Mesenchymal stem cell (in vitro differentiated cells and primary cell): ENCODE measurements around the gene IPO8.

Source experiments
- DNase-seq: peaks from one replicate; pipeline ENCODE4 v3.0.0-alpha.2; 2013
- H2AFZ ChIP-seq: one replicate; pipeline ENCODE4 v1.6.1; 2013; ENCODE audit warnings: low read depth, mild to moderate bottlenecking, control low read depth, inconsistent platforms, low read length, moderate library complexity
- H2AK5ac ChIP-seq: 2 replicates; pipeline ENCODE4 v1.6.1; 2013; ENCODE audit warnings: low read length, moderate library complexity, mild to moderate bottlenecking, inconsistent platforms; ENCODE audit not compliant: severe bottlenecking
- H2BK120ac ChIP-seq: one replicate; pipeline ENCODE4 v1.6.1; 2013; ENCODE audit warnings: low read depth, mild to moderate bottlenecking, inconsistent platforms, low read length, moderate library complexity
- H2BK12ac ChIP-seq, 2 experiments: one replicate each; pipeline ENCODE4 v1.6.1; 2013; ENCODE audit warnings: inconsistent platforms in 2 of 2, low read length in 2 of 2, mild to moderate bottlenecking in 2 of 2, moderate library complexity in 2 of 2, control low read depth in 1 of 2
- H2BK15ac ChIP-seq: one replicate; pipeline ENCODE4 v1.6.1; 2013; ENCODE audit warnings: mild to moderate bottlenecking, low read depth, inconsistent platforms; ENCODE audit not compliant: poor library complexity, severe bottlenecking
- H2BK5ac ChIP-seq: 2 replicates; pipeline ENCODE4 v1.6.1; 2013; ENCODE audit warnings: low read depth, mild to moderate bottlenecking, low read length, control low read depth, inconsistent platforms; ENCODE audit not compliant: poor library complexity, severe bottlenecking
- H3K14ac ChIP-seq, 2 experiments: one replicate each; pipeline ENCODE4 v1.6.1; 2013; ENCODE audit warnings: inconsistent platforms in 2 of 2, low read length in 2 of 2, control low read depth in 1 of 2, mild to moderate bottlenecking in 1 of 2, moderate library complexity in 1 of 2
- H3K18ac ChIP-seq, 2 experiments: one replicate each; pipeline ENCODE4 v1.6.1; 2013; ENCODE audit warnings: inconsistent platforms in 2 of 2, low read length in 2 of 2, control low read depth in 1 of 2, low read depth in 1 of 2, mild to moderate bottlenecking in 1 of 2
- H3K23ac ChIP-seq, 2 experiments: one replicate each; pipeline ENCODE4 v1.6.1; 2013; ENCODE audit warnings: inconsistent platforms in 2 of 2, low read length in 2 of 2, mild to moderate bottlenecking in 2 of 2, moderate library complexity in 2 of 2, control low read depth in 1 of 2
- H3K27ac ChIP-seq: 2 replicates; pipeline ENCODE4 v1.5.1; 2013; ENCODE audit warnings: mild to moderate bottlenecking, moderate library complexity, low read length, control low read depth, inconsistent platforms; ENCODE audit not compliant: poor library complexity, severe bottlenecking
- H3K27me3 ChIP-seq, 2 experiments: 2 replicates each; pipeline versions ENCODE4 v1.6.1 to v1.7.0; 2013; ENCODE audit warnings: low read length in 2 of 2, mild to moderate bottlenecking in 2 of 2, moderate library complexity in 2 of 2, control low read depth in 1 of 2, inconsistent platforms in 1 of 2; ENCODE audit not compliant: control insufficient read depth in 1 of 2, insufficient read depth in 1 of 2
- H3K36me3 ChIP-seq, 2 experiments: 2 replicates each; pipeline versions ENCODE4 v1.6.1 to v1.7.0; 2013; ENCODE audit warnings: low read length in 2 of 2, control low read depth in 1 of 2, inconsistent platforms in 1 of 2, low read depth in 1 of 2, mild to moderate bottlenecking in 1 of 2; ENCODE audit not compliant: insufficient read depth in 2 of 2, control insufficient read depth in 1 of 2
- H3K4ac ChIP-seq, 2 experiments: one replicate each; pipeline ENCODE4 v1.6.1; 2013; ENCODE audit warnings: inconsistent platforms in 2 of 2, low read length in 2 of 2, mild to moderate bottlenecking in 2 of 2, moderate library complexity in 2 of 2, control low read depth in 1 of 2, low read depth in 1 of 2
- H3K4me1 ChIP-seq: 2 replicates; pipeline ENCODE4 v1.6.1; 2013; ENCODE audit warnings: low read depth, low read length, control low read depth; ENCODE audit not compliant: control insufficient read depth, insufficient read depth
- H3K4me2 ChIP-seq: 2 replicates; pipeline ENCODE4 v1.6.1; 2013; ENCODE audit warnings: low read length, mild to moderate bottlenecking, inconsistent platforms; ENCODE audit not compliant: poor library complexity, severe bottlenecking
- H3K4me3 ChIP-seq, 2 experiments: 2 replicates each; pipeline versions ENCODE4 v1.5.1 to v1.7.0; 2013; ENCODE audit warnings: low read length in 2 of 2, mild to moderate bottlenecking in 2 of 2, control low read depth in 1 of 2, low read depth in 1 of 2; ENCODE audit not compliant: insufficient read depth in 1 of 2
- H3K79me1 ChIP-seq: replicated peaks from 2 replicates; pipeline ENCODE4 v1.6.1; 2013; ENCODE audit warnings: mild to moderate bottlenecking, control low read depth, low read length, inconsistent platforms; ENCODE audit not compliant: poor library complexity, severe bottlenecking
- H3K9ac ChIP-seq: 2 replicates; pipeline ENCODE4 v1.7.0; 2013; ENCODE audit warnings: mild to moderate bottlenecking, low read length, moderate library complexity
- H3K9me3 ChIP-seq: 2 replicates; pipeline ENCODE4 v1.7.0; 2013; ENCODE audit warnings: mild to moderate bottlenecking, low read length; ENCODE audit not compliant: control insufficient read depth
- H4K8ac ChIP-seq: one replicate; pipeline ENCODE4 v1.6.1; 2013; ENCODE audit warnings: inconsistent platforms, mild to moderate bottlenecking, low read length, moderate library complexity
- H4K91ac ChIP-seq: one replicate; pipeline ENCODE4 v1.6.1; 2013; ENCODE audit warnings: mild to moderate bottlenecking, low read length, inconsistent platforms
- WGBS: methylation state at CpG from one replicate; pipeline ENCODE4 v1.1.7; 2013; ENCODE audit warnings: mixed read lengths; 5-methylcytosine and 5-hydroxymethylcytosine counted together

IPO8 gene

DNA sequence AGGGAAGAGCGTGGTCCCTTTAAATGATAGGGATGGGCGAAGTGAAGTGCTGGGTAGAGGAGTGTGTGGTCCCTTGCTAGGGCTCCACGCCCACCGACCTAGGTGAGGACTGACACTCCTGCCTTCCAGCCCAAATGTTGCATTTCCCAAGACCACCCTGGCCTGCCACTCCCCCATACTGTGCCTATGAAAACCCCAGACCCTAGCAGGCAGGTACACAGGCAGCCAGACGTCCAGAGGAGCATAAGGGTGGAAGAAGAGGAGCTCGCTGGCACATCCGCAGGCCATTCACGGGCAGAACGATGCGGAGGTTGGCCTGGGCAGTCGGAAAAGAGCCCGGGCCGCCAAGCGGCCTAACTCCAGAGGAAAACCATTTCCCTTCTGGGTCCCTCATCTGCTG, 817 bp upstream of the IPO8 start:
- 84% methylated on average over 13 of the region's 14 CpGs for WGBS
- Histone ChIP-seq H3K36me3 (no peaks in the 10 kb centered on the region), H2BK12ac (no peak overlapping the region), H3K14ac (no peak overlapping the region), H3K79me1 (peaks cover 6% of the 10 kb centered on the region), H3K27me3 (no peaks in the 10 kb centered on the region), H4K8ac (peak overlapping the region; percentile 89), H2BK5ac (no peak overlapping the region), H3K27ac (no peak overlapping the region), H3K9me3 (no peaks in the 10 kb centered on the region), H4K91ac (no peak overlapping the region), H3K4ac (no peak overlapping the region), H2AFZ (peak overlapping the region; percentile 18), H3K18ac (no peak overlapping the region), H2BK15ac (no peak overlapping the region), H3K4me2 (peak overlapping the region; percentile 41), H2BK120ac (no peak overlapping the region), H3K4me1 (peaks cover 4% of the 10 kb centered on the region), H3K4me3 (peak overlapping the region in 1 of 2 experiments; percentile 86), H2AK5ac (peak overlapping the region; percentile 2), H3K9ac (peak overlapping the region; percentile 91), H3K23ac (no peak overlapping the region)
- no peak for DNase-seq

DNA sequence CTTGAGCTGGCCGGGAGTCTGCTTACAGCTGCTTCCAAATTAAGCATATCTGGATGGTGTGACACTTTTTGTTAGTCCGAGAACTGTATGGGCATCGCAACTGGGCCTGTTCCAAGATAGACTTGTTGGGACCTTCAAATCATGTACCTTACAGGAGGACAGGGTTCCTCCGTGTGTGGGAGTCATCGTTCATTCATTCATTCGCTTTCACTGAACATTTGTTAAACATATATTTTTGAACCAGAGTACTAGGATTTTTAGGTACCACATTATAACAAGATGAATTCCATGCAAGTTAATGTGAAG, 387 bp upstream of the IPO8 start:
- no peak overlapping the region for H3K23ac ChIP-seq
- peak overlapping the region; percentile 41 for H3K4me2 ChIP-seq
- no peaks in the 10 kb centered on the region for H3K36me3 ChIP-seq
- H3K14ac ChIP-seq, result no peak overlapping the region
- peak overlapping the region; percentile 66 for H2AFZ ChIP-seq
- peak overlapping the region in 1 of 2 experiments; percentile 82 for H3K18ac ChIP-seq
- no peak overlapping the region for H2AK5ac ChIP-seq
- H4K8ac ChIP-seq, result peak overlapping the region; percentile 97
- no peak overlapping the region for H2BK5ac ChIP-seq
- H3K27ac ChIP-seq, result no peak overlapping the region
- DNase-seq, result no peak
- H3K27me3 ChIP-seq, result no peaks in the 10 kb centered on the region
- 8% methylated on average over 3 of the region's 6 CpGs for WGBS
- H3K79me1 ChIP-seq, result peaks cover 6% of the 10 kb centered on the region
- peak overlapping the region; percentile 45 to 86 for H3K4me3 ChIP-seq
- peak overlapping the region; percentile 23 for H4K91ac ChIP-seq
- H2BK12ac ChIP-seq, result no peak overlapping the region
- no peaks in the 10 kb centered on the region for H3K9me3 ChIP-seq
- H2BK120ac ChIP-seq, result no peak overlapping the region
- H3K9ac ChIP-seq, result peak overlapping the region; percentile 91
- peak overlapping the region in 1 of 2 experiments; percentile 47 for H3K4ac ChIP-seq
- peaks cover 7% of the 10 kb centered on the region for H3K4me1 ChIP-seq
- H2BK15ac ChIP-seq, result no peak overlapping the region

GRCh38 chr12:30694412-30695198, 1.1 kb downstream of the IPO8 start:
- Histone ChIP-seq H3K23ac (no peak overlapping the region), H2BK5ac (no peak overlapping the region), H4K8ac (no peak overlapping the region), H2AK5ac (no peak overlapping the region), H3K4ac (peak overlapping the region in 1 of 2 experiments; percentile 92), H3K27me3 (no peaks in the 10 kb centered on the region), H2AFZ (no peak overlapping the region), H3K4me3 (peak overlapping the region; percentile 86 to 94), H2BK15ac (no peak overlapping the region), H3K9me3 (no peaks in the 10 kb centered on the region), H3K9ac (peak overlapping the region; percentile 91), H3K4me1 (peaks cover 7% of the 10 kb centered on the region), H3K14ac (no peak overlapping the region), H3K27ac (no peak overlapping the region), H2BK12ac (no peak overlapping the region), H2BK120ac (no peak overlapping the region), H4K91ac (no peak overlapping the region), H3K79me1 (peaks cover 9% of the 10 kb centered on the region), H3K36me3 (peaks cover 0 to 4% of the 10 kb centered on the region in 2 experiments), H3K4me2 (peak overlapping the region; percentile 55), H3K18ac (no peak overlapping the region)
- DNase-seq, result peak; percentile 58
- 7% methylated on average over 12 of the region's 16 CpGs for WGBS

DNA sequence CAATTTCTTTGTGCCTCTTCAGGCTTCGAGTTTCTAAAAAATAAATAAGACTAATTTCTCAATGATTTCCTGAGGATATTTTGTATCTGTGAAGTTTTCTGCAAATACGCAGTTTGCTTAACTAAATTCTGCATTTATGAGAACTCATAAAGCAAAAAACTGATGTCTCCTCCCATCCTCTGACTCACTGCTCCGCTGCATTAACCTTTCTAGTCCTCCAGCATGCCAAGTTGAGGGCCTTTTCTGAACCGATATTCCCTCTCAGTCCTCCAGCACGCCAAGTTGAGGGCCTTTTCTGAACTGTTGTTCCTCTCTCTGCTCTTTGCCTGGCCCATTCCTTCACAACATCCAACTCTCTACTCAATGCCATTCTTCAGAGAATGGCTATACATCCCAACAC, 3.2 kb downstream of the IPO8 start:
- Histone ChIP-seq H2BK120ac (no peak overlapping the region), H2BK15ac (no peak overlapping the region), H4K8ac (no peak overlapping the region), H2AK5ac (no peak overlapping the region), H2BK5ac (no peak overlapping the region), H3K27me3 (no peaks in the 10 kb centered on the region), H3K4me3 (peak overlapping the region in 1 of 2 experiments; percentile 86), H3K14ac (no peak overlapping the region), H3K9me3 (no peaks in the 10 kb centered on the region), H3K27ac (no peak overlapping the region), H2AFZ (no peak overlapping the region), H3K4me2 (no peak overlapping the region), H3K79me1 (peaks cover 11% of the 10 kb centered on the region), H3K36me3 (peaks cover 0 to 12% of the 10 kb centered on the region in 2 experiments), H3K18ac (peak overlapping the region in 1 of 2 experiments; percentile 80), H3K4me1 (peaks cover 7% of the 10 kb centered on the region), H3K23ac (no peak overlapping the region), H3K4ac (no peak overlapping the region), H4K91ac (no peak overlapping the region), H2BK12ac (no peak overlapping the region), H3K9ac (peak overlapping the region; percentile 76)
- DNase-seq, result peak; percentile 3
- WGBS, result 94% methylated on average over 4 of the region's 5 CpGs
